Measurements from ENCODE around the gene PLA2G12B.

Gene PLA2G12B

GRCh38 chr10:72890086-72890485 lies 64.5 kb downstream of the PLA2G12B start:
- no peak for DNase-seq (ENCODE audit: low read depth)

GRCh38 chr10:72889391-72889831 lies 65.2 kb downstream of the PLA2G12B start:
- DNase-seq (ENCODE audit: low read depth), result no peak

- no peak for DNase-seq (ENCODE audit: low read depth)
Observed at GRCh38 chr10:72888151-72888638, 66.4 kb downstream of the PLA2G12B start.

GRCh38 chr10:72887043-72887442 lies 67.6 kb downstream of the PLA2G12B start:
- no peak for DNase-seq (ENCODE audit: low read depth)

GRCh38 chr10:72886621-72887020 lies 68.0 kb downstream of the PLA2G12B start:
- no peak for DNase-seq (ENCODE audit: low read depth)

GRCh38 chr10:72885953-72886352 lies 68.7 kb downstream of the PLA2G12B start:
- no peak for DNase-seq (ENCODE audit: low read depth)
